NCI-H748 (cell line): Measurements from ENCODE around the gene OR11H6.
"Not testable (repeated sequence)": the region's sequence is repeated elsewhere in the genome, so short reads cannot be mapped to it uniquely, and the experiment has no call there.

ENCODE experiments used
- DNase-seq: peaks from one replicate; lab custom pipeline; 2025; ENCODE audit not compliant: unreplicated experiment; lab: John Stamatoyannopoulos, UW

The OR11H6 gene

GRCh38 chr14:20223410-20223809 lies at the start of gene OR11H6:
TSS of gene OR11H6 (plus strand) at chr14:20223710. CDS start at chr14:20223710, 0 bp downstream.
- no peak for DNase-seq

GRCh38 chr14:20174205-20174604 lies 49.3 kb upstream of the OR11H6 start:
- DNase-seq = not testable (repeated sequence)

DNA sequence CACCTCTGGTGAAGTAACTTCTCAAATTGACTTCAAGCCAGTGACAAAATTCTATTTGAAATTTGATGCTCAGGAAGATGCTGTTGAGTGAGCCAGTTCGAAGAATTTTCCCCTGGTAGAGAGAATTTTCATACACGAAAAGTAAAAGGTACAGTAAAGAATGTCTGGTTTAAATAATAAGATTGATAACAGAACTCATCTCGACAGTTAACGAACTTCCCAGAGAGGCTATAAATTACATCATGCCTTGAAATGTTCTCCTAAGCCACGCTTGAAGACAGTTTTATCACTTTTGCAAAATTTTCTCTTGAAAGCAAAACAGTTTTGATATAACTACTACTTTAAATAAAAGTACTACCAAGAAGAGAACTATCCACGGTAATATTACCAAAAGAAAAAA lies 47.2 kb upstream of the OR11H6 start:
- no peak for DNase-seq

DNA sequence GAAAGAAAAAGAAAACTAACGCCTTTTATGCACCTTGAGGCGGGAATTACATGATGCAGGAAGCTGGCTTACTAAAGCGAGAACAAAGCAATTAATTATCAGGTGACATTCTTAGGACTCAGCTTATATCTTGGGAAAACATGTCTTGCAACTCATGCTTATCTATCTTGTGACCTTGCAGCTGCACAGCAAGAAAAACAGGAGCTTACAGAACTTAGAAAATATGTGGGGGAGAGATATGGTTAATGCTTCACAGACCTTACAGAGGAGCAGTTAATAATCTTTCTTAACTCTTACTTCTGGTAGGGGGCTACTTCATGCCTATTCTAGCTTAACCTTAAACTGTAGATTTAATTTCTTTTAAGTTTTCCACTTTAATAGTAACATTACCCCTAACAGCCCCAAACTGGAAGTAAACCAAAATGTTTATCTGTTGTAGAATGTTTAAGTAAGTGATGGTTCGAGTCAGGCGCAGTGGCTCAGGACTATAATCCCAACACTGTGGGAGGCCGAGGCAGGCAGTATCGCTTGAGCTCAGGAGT lies 46.0 kb upstream of the OR11H6 start:
- no peak for DNase-seq

DNA sequence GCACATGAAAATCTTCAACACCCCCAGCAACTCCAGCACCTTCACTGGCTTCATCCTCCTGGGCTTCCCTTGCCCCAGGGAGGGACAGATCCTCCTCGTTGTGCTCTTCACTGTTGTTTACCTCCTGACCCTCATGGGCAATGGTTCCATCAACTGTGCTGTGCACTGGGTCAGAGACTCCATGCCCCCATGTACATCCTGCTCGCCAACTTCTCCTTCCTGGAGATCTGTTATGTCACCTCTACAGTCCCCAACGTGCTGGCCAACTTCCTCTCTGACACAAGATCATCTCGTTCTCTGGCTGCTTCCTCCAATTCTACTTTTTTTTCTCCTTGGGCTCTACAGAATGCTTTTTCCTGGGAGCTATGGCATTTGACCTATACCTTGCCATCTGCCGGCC lies 44.3 kb upstream of the OR11H6 start:
- DNase-seq = no peak

- DNase-seq = no peak
These were observed 43.6 kb upstream of the OR11H6 start for GRCh38 chr14:20179880-20180279.

- no peak for DNase-seq
These were observed 43.0 kb upstream of the OR11H6 start for GRCh38 chr14:20180486-20180885.

DNA sequence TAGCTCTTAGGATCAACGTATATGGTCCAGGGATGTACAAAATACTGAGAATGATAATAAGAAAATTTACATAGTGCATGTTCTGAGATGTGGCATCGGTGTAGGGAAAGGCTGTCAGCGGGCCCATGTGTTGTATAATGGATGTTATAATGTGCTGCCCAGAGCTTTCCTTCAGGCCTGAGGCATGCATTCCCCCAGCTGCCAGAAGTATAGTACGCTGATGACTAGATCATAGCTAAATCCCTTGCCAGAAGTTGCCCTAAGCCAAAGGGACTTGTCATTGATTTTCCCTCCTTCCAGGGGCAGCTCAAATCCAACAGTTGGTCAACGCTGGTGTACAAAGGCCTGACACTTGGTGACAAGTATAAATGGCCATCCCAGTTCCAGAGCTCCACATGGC lies 39.3 kb upstream of the OR11H6 start:
- DNase-seq = no peak

DNA sequence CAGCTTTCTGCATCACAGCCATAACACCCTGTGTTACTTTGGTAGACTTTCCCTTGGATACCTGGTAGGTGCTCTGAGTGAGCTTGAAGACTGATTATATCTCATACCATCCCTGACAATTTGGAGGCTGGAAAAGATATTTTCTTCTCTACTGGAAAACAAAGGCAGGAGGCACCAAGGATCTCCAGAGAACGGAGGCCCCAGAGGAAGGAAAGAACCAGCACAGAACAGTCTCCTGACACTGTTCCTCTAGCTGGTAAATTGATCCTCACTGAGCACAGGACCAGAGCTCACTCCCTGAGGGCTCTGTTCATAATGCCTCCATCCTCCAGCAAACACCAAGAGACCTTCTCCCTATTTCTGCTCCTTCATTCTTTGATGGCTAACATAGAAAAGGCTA lies 32.9 kb upstream of the OR11H6 start, which contains the start of gene OR11G2:
Gene OR11G2, plus strand, starts transcription at position 301 of the 400 bp plus-strand sequence. CDS start 6,542 bp downstream, outside the sequence.
- no peak for DNase-seq

DNA sequence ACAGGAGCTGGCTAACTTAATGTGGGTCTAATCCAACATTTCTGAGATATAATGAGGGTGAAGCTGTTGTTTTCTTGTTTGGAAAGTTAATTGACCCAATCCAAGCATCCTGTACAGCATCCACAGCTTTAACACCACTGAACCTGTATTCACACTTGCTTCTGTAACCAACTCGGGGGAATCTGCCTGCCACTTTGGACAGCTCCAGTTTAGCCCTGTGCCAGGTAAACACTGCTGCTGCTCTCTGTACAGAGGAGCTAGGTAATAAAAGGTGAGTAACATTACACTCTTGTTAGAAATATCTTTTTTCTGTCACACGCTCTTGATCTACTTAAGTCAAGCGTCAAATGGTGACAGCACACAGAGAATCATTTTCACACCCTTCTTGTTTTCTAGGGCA lies 32.1 kb upstream of the OR11H6 start:
- no peak for DNase-seq

- DNase-seq = no peak
These were observed 29.4 kb upstream of the OR11H6 start for GRCh38 chr14:20194101-20194500.

- DNase-seq = not testable (repeated sequence)
These were observed 28.3 kb upstream of the OR11H6 start for GRCh38 chr14:20195170-20195569.

DNA sequence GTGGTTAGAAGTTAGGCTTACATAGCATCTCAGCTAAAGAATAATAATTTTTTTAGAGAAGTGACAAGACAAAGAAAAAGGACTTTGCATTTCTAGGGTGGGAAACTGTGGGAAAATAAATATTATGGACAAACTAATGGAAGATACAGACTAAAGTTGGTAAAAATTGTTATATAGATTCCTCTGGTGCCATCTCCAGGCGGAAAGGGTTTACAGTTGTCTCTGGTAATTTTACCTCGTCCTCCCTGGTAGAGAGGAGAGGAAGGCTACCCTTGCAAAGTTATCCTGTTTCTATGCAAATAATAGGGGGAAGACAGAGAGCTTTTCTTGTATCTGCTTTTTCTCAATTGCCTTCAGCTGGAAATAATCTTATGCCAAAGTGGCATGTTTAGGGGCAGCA lies 27.6 kb upstream of the OR11H6 start:
- DNase-seq = no peak

- no peak for DNase-seq
These were observed 26.1 kb upstream of the OR11H6 start for GRCh38 chr14:20197459-20197858.

DNA sequence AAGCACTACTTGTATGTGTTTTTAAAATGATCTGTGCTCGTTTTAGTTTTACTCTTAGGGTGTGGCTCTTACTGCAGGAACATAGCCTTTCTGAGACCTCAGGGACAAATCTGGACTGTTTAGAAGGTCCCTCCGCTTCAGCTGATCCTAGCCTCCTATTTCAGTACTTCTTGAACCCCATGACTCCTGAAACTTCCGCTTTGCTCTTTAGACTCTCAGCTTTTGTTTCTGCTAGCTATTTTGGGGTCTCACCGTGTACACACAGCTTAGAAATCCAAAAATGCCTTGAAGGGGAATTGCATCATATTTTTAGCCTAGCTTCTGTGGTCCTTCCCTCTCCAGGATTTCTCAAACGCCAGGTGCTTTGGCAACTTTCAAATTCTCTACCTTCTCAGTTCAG lies 24.5 kb upstream of the OR11H6 start:
- no peak for DNase-seq

DNA sequence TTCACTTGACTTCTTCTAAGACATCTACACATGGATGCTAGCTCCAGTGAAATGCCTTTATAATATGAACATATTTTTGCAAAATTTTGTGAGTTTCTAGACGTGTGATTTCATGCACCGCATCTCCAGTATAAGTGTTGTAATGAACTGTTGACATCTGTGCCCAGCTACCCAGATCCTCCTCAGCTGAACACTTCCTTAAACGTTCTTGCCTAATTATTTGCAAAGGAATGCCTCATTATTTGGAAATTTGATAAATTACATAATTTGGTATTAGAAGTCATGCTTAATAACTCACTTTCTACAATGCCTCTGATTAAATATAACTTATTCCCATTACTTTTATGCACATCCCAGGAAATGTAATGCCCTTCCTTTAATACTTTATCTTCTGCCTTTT lies 18.8 kb upstream of the OR11H6 start:
- no peak for DNase-seq

DNA sequence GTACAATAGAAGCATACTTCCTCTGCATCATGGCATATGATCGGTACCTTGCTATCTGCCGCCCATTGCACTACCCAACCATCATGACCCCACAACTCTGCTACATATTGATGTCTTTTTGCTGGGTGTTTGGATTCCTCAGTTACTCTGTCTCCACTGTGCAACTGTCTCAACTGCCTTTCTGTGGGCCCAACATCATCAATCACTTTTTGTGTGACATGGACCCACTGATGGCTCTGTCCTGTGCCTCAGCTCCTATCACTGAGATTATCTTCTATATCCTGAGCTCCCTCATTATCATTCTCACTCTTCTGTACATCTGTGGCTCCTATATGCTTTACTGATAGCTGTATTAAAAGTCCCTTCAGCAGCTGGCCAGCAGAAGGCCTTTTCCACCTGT lies 13.9 kb upstream of the OR11H6 start:
- DNase-seq = no peak

- not testable (repeated sequence) for DNase-seq
These were observed 11.1 kb upstream of the OR11H6 start for GRCh38 chr14:20212406-20212805.

DNA sequence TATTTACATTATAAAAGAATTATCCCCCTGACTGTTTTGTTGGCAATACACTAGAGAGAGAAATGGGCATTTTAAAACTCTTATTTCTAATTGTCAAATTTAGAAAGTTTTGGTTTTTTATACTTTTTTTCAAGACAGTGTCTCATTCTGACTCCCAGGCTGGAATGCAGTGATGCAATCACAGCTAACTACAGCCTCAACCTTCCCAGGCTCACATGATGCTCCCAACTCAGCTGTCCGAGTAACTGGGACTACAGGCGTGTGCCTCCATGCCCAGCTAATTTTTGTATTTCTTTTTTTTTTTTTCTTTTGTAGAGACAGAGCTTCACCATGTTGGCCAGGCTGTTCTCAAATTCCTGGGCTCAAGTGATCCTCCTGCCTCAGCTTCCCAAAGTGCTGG lies 8.3 kb upstream of the OR11H6 start:
- no peak for DNase-seq

- no peak for DNase-seq
These were observed 4.5 kb upstream of the OR11H6 start for GRCh38 chr14:20219033-20219432.

DNA sequence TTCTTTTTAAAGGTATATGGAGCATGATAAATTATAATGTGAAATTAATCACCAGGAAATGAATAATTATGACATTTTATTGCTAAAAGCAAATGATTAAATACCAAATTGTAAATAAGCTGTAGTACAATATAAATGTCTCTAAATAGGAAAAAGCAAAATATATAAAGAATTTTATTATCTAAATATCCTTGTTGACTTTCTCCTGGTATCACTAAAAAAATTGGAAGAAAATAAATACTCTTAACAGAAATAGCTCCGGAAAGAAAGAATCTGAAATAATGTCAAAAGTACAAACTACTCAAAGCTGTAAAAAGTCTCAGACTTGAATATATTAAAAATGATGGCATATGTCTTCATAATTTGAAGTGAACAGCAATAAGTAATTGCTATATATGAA lies 5.2 kb downstream of the OR11H6 start, which contains the start of gene OR11H7:
Gene OR11H7, plus strand, starts transcription at position 301 of the 400 bp plus-strand sequence.
- DNase-seq = no peak

DNA sequence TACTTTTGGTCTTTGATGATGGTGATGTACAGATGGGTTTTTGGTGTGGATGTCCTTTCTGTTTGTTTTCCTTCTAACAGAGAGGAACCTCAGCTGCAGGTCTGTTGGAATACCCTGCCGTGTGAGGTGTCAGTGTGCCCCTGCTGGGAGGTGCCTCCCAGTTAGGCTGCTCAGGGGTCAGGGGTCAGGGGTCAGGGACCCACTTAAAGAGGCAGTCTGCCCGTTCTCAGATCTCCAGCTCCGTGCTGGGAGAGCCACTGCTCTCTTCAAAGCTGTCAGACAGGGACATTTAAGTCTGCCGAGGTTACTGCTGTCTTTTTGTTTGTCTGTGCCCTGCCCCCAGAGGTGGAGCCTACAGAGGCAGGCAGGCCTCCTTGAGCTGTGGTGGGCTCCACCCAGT lies 11.9 kb downstream of the OR11H6 start:
- not testable (repeated sequence) for DNase-seq

DNA sequence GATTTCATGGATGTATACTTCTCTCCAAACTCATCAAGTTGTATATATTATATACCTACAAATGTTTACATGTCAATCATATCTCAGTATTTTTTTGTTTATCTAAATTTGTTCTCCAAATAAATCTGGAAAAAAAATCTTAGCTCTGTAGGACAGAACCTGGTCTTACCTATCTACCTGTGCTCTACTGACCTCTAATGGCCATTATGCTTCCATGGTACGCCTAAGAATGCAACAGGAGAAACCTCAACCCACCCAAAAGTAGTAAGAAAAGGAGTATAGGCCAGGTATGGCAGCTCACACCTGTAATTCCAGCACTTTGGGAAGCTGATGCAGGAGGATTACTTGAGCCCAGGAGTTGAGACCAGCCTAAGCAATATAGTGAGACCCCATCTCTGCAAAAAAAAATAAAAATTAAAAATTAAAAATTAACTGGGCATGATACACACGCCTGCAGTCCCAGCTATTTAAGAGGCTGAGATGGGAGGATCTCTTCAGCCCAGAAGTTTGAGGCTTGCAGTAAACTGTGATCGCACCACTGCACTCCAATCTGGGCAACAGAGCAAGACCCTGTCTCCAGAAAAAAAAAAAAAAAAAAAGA lies 24.2 kb downstream of the OR11H6 start:
- DNase-seq = peak; percentile 29
